GM12873 (cell line): ENCODE data around the gene CCDC92B.

Experiments
- TF ChIP-seq, protein P1 (sequence below): IDR thresholded peaks from 2 replicates; pipeline ENCODE4 v1.5.1; 2012; ENCODE audit warnings: low read depth, mild to moderate bottlenecking, moderate library complexity, low read length, control low read depth; ENCODE audit not compliant: insufficient read depth; ENCODE audit errors: missing control alignments

The CCDC92B gene

GRCh38 chr17:2701161-2701995 is 48.1 kb downstream of the CCDC92B start:
- TF ChIP-seq, protein P1, sequence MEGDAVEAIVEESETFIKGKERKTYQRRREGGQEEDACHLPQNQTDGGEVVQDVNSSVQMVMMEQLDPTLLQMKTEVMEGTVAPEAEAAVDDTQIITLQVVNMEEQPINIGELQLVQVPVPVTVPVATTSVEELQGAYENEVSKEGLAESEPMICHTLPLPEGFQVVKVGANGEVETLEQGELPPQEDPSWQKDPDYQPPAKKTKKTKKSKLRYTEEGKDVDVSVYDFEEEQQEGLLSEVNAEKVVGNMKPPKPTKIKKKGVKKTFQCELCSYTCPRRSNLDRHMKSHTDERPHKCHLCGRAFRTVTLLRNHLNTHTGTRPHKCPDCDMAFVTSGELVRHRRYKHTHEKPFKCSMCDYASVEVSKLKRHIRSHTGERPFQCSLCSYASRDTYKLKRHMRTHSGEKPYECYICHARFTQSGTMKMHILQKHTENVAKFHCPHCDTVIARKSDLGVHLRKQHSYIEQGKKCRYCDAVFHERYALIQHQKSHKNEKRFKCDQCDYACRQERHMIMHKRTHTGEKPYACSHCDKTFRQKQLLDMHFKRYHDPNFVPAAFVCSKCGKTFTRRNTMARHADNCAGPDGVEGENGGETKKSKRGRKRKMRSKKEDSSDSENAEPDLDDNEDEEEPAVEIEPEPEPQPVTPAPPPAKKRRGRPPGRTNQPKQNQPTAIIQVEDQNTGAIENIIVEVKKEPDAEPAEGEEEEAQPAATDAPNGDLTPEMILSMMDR = no peak

DNA sequence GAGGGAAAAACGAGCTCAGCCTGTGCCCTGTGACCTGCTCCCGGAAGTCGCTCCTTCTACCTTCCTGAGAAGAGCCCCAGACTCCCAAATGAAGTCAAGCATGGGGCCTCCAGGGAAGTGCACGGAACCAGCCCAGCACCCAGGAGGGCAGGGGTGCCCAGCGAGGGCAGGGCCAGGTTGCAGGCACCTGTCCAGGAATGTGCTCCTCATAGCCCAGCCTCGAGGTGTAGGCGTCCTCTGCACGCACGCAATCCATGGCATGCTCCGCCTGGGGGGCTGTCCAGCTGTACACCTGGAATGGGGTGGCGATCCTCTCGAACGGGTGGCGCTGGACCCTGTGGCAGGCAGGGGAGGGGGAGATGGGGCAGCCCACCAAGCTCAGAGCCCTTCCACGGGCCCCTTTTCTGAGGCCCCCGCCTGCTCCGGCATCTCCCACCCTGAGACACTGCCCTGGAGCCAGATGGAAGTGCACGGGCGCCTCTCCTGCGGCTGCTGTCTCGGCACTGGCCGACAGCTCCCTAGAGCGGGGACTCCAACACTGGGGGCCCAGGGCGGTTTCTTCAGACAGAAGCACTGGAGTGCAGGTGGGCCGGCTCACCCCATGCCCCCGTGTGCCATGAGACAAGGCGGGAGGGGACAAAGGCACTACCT is 48.8 kb downstream of the CCDC92B start:
- TF ChIP-seq, protein P1 = no peak

DNA sequence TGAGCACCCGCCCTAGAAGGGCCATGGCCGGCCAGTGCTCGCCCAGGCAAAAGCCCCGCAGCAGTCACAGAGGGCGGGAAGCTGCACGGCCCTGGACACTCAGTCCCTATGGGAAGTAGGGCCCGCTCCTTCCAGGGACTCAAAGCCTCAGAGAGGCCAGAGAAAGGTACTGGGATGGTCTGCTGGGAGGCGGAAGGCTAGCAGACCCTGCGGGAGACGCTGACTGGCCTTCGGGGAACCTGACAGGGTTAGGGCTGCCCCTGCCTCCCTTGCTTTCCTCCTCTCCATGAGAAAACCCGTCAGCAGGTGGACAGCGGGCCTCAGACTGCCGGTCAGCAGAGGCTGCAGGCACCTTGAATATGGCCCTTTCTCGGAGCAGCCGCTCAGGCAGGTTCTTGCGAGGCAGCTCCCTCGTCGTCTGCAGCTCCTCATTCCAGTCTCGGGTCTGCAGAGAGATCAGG is 49.4 kb downstream of the CCDC92B start:
- TF ChIP-seq, protein P1 = no peak

GRCh38 chr17:2697611-2698162 is 51.8 kb downstream of the CCDC92B start:
- TF ChIP-seq, protein P1 = no peak

DNA sequence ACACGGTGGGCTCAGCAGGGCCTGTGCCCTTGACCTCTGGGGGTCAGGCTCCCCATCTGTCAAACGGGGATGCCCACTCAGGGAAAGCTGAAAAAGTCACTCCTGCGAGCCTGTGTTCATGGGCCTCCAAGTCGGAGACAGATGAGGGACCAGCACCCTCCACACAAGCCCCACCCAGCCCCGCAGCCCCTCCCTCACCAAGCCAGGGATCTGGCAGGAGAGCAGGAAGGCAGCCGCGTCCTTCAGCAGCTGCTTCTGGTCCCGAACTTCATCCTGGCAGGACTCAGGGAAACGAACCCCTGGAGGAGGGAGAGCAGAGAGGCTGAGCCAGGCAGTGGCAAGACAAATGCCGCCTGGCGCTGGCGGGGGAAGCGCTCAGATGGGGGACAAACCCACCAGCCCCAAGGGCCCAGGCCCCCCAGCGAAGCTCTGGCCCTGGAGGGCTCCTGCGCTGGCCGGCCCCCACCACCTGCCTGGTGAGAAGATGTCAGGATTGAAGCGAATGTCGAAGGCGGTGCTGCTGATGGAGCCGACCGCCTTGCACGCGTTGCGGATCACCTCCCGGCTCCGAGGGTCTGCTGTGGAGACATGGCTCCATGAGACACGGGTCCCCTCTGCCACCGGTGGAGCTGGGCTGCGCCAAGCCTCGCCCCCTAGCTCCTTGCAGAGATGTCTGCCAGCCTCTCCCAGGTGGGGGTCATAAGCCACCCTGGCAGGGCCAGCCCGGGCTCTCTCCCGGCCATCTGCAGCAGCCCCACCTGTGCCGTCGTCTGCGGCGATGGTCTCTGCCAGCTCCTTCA is 53.3 kb downstream of the CCDC92B start:
- TF ChIP-seq, protein P1 = no peak

DNA sequence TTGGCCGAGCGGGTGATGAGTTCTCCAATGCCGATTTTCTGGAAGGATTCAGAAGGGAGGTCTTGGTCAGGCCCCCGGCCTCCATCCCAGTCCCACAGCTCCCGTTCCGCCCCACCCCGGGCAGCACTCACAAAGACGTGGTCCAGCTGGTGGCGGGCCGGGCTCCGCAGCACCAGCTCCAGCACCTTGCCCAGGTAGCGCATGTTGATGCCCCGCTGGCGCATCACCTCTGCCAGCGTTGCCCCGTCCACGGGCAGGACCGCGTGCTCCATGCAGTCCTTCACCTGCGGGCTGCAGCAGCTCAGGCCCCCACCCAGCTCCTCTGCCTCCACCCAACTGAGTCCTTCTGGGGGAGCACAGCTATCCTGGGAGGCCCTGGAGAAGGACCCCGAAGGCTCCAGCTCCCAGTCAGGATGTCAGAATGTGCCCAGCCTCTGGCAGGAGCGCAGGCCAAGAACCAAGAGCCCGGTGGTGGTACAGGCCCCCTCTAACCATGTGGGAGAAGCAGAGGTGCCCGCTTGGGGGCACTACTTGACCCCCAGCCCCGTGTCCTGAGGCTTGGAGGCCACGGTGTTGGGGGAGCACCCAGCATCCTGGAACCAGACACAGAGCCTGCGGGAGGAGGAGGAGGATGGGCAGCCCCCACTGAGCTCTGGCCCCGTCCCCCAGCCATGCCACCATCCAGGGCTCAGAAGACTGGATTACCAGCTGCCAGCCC is 54.0 kb downstream of the CCDC92B start:
- TF ChIP-seq, protein P1 = no peak
